K562 (cell line): ENCODE measurements around the gene SLC25A42. TPM values are rescaled to one million over a fixed set of nuclear protein-coding genes. Genes with fewer than 3 reads are reported as not detected.

Source experiments
- MLX ChIP-seq, 2 experiments: fragments of 450-650 bp in 1 of 2; sonication (generic) in 1 of 2; formaldehyde crosslinking; conservative IDR thresholded peaks; 2 replicates each; pipeline versions ENCODE4 v1.4.0 to v1.8.1; 2020 to 2022; ENCODE audit warnings: mild to moderate bottlenecking in 1 of 2, missing genetic modification reagents in 1 of 2
- MNT ChIP-seq, 2 experiments: fragments of 450-650 bp; conservative IDR thresholded peaks; 2 replicates each; pipeline ENCODE4 v1.6.1; 2017; ENCODE audit warnings: mild to moderate bottlenecking in 2 of 2, moderate library complexity in 2 of 2
- POLR3A ChIP-seq: IDR thresholded peaks from 2 replicates; pipeline ENCODE4 v1.6.1; 2011; ENCODE audit warnings: borderline replicate concordance, mild to moderate bottlenecking, moderate library complexity; ENCODE audit not compliant: insufficient read length, insufficient read depth; ENCODE audit errors: extremely low read depth
- SMARCA5 ChIP-seq: fragments of 450-650 bp; IDR thresholded peaks from 2 replicates; pipeline ENCODE4 v1.6.1; 2016
- TAF9B ChIP-seq: fragments of 450-650 bp; IDR thresholded peaks from 2 replicates; pipeline ENCODE4 v1.6.1; 2018; ENCODE audit warnings: mild to moderate bottlenecking; ENCODE audit not compliant: partially characterized antibody
- ZC3H8 ChIP-seq: fragments of 450-650 bp; IDR thresholded peaks from 2 replicates; pipeline ENCODE4 v1.6.1; 2017
- ZNF282 ChIP-seq: sonication (generic); formaldehyde crosslinking; IDR thresholded peaks from 2 replicates; pipeline ENCODE4 v1.8.1; 2023; ENCODE audit warnings: missing genetic modification reagents
- ZNF707 ChIP-seq: fragments of 250-450 bp; sonication (Bioruptor Pico); conservative IDR thresholded peaks from 2 replicates; pipeline ENCODE4 v1.8.0; 2022; ENCODE audit warnings: inconsistent platforms, mild to moderate bottlenecking, moderate library complexity
- ZNF764 ChIP-seq: fragments of 250-450 bp; sonication (Bioruptor Pico); IDR thresholded peaks from 2 replicates; pipeline ENCODE4 v1.4.0; 2020; ENCODE audit warnings: low read depth, mild to moderate bottlenecking, moderate library complexity
- polyA plus RNA-seq, 8 experiments: library from polyadenylated mRNA; depleted of rRNA in 4 of 8; stranded (reverse) in 5 of 8; unstranded in 3 of 8; fragments of >200 nt; fragmentation: Nextera tagmentation in 2 of 8; fragmentation: Illumina TruSeq in 1 of 8; extraction: Ambion mirVana in 2 of 8; extraction: Trizol in 1 of 8; gene quantifications; 2 replicates each; pipeline versions ENCODE4 v1.2.1 to v1.2.3, GENCODE V29; 2011 to 2014; ENCODE audit warnings: inconsistent platforms in 1 of 8, missing spikeins in 1 of 8
- total RNA-seq, 7 experiments: library from RNA; depleted of rRNA in 6 of 7; stranded (reverse); fragments of >200 nt in 6 of 7; fragmentation: Illumina TruSeq in 2 of 7; extraction: Trizol in 2 of 7; gene quantifications; 2 replicates each; pipeline versions ENCODE4 v1.2.1 to v1.2.3, GENCODE V29; 2011 to 2021; ENCODE audit warnings: low replicate concordance in 1 of 7
- TF ChIP-seq, protein P1 (sequence below): sonication (generic); formaldehyde crosslinking; IDR thresholded peaks from 2 replicates; pipeline ENCODE4 v1.8.0; 2022; ENCODE audit warnings: mild to moderate bottlenecking, missing genetic modification reagents
- TF ChIP-seq, protein P2 (sequence below), 2 experiments: fragments of 450-650 bp; formaldehyde crosslinking in 1 of 2; IDR thresholded peaks; 2 replicates each; pipeline versions ENCODE4 v1.4.0 to v1.6.1; 2014 to 2020; ENCODE audit warnings: mild to moderate bottlenecking in 2 of 2, borderline replicate concordance in 1 of 2, low read depth in 1 of 2
- TF ChIP-seq, protein P3 (sequence below): fragments of 450-650 bp; formaldehyde crosslinking; IDR thresholded peaks from 2 replicates; pipeline ENCODE4 v1.4.0; 2020; ENCODE audit warnings: mild to moderate bottlenecking, mixed read lengths

The SLC25A42 gene
- total and polyA plus RNA-seq, 9 of the 15 experiments (the other 6 are each of a cell fraction or from before 2014, with no cell fraction given) = 0.59 to 32.2 (median 14.1) TPM

- TF ChIP-seq, protein P1, sequence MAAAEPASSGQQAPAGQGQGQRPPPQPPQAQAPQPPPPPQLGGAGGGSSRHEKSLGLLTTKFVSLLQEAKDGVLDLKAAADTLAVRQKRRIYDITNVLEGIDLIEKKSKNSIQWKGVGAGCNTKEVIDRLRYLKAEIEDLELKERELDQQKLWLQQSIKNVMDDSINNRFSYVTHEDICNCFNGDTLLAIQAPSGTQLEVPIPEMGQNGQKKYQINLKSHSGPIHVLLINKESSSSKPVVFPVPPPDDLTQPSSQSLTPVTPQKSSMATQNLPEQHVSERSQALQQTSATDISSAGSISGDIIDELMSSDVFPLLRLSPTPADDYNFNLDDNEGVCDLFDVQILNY (CRISPR knock-in tag) = no peak
- TF ChIP-seq TAF9B (no peak), ZNF282 (no peak), MNT (conservative IDR thresholded peaks at IDR 0.05) (peak; percentile 65 to 83), ZNF707 (CRISPR knock-in tag) (no peak), POLR3A (no peak), MLX (CRISPR knock-in tag; conservative IDR thresholded peaks at IDR 0.05) (no peak), SMARCA5 (peak; percentile 82), ZC3H8 (no peak), ZNF764 (CRISPR knock-in tag) (no peak)
- TF ChIP-seq, protein P2, sequence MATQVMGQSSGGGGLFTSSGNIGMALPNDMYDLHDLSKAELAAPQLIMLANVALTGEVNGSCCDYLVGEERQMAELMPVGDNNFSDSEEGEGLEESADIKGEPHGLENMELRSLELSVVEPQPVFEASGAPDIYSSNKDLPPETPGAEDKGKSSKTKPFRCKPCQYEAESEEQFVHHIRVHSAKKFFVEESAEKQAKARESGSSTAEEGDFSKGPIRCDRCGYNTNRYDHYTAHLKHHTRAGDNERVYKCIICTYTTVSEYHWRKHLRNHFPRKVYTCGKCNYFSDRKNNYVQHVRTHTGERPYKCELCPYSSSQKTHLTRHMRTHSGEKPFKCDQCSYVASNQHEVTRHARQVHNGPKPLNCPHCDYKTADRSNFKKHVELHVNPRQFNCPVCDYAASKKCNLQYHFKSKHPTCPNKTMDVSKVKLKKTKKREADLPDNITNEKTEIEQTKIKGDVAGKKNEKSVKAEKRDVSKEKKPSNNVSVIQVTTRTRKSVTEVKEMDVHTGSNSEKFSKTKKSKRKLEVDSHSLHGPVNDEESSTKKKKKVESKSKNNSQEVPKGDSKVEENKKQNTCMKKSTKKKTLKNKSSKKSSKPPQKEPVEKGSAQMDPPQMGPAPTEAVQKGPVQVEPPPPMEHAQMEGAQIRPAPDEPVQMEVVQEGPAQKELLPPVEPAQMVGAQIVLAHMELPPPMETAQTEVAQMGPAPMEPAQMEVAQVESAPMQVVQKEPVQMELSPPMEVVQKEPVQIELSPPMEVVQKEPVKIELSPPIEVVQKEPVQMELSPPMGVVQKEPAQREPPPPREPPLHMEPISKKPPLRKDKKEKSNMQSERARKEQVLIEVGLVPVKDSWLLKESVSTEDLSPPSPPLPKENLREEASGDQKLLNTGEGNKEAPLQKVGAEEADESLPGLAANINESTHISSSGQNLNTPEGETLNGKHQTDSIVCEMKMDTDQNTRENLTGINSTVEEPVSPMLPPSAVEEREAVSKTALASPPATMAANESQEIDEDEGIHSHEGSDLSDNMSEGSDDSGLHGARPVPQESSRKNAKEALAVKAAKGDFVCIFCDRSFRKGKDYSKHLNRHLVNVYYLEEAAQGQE (IDR thresholded peaks at IDR 0.05; ENCODE audit: borderline replicate concordance) = no peak
- TF ChIP-seq, protein P2 (CRISPR knock-in tag; IDR thresholded peaks at IDR 0.05; ENCODE audit: low read depth) = no peak
- TF ChIP-seq, protein P3, sequence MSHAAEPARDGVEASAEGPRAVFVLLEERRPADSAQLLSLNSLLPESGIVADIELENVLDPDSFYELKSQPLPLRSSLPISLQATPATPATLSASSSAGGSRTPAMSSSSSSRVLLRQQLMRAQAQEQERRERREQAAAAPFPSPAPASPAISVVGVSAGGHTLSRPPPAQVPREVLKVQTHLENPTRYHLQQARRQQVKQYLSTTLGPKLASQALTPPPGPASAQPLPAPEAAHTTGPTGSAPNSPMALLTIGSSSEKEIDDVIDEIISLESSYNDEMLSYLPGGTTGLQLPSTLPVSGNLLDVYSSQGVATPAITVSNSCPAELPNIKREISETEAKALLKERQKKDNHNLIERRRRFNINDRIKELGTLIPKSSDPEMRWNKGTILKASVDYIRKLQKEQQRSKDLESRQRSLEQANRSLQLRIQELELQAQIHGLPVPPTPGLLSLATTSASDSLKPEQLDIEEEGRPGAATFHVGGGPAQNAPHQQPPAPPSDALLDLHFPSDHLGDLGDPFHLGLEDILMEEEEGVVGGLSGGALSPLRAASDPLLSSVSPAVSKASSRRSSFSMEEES (CRISPR knock-in tag) = no peak
Observed at GRCh38 chr19:19138109-19138981, 74.6 kb downstream of the SLC25A42 start, which contains the start of gene TMEM161A (continued).
